Measurements from ENCODE around the gene CLCN1. TPM values are rescaled to one million over a fixed set of nuclear protein-coding genes. Genes with fewer than 3 reads are reported as not detected.
A peak's percentile ranks its signal among the peaks of the same experiment; 100 is the strongest.

The CLCN1 gene
- total RNA-seq, 4 donors from 2014 or later: 0.92 to 2.9 (median 1.7) TPM

- peaks cover 0 to 28% of the 10 kb centered on the region in 2 donors for H3K36me3 ChIP-seq
- no peaks in the 10 kb centered on the region for H3K9me3 ChIP-seq
- no peaks in the 10 kb centered on the region for H3K27me3 ChIP-seq
- H3K4me1 ChIP-seq: peaks cover 42 to 44% of the 10 kb centered on the region in 2 donors
- peak overlapping the region; percentile 92 to 100 (median 98) for H3K27ac ChIP-seq
- no peak for DNase-seq
- no peak for TF ChIP-seq CTCF (IDR thresholded peaks at IDR 0.05 in 4 of 5, conservative IDR thresholded peaks at IDR 0.05 in 1 of 5)
- TF ChIP-seq POLR2A (IDR thresholded peaks at IDR 0.05): no peak
- intact Hi-C loops (cut with DNase I; ENCODE audit: low total_unique reads) (loop anchor here (5.0 to 10.0 kb wide), 2 partner anchors 53 to 520 kb away; partner anchors contain the start of gene TCAF1), in situ Hi-C loops (cut with MboI; ENCODE audit: low sequenced_read_pairs in 4 of 4) (no loop called here)
- ATAC-seq: no peak
- H3K4me3 ChIP-seq: peak overlapping the region; percentile 7 to 78 (median 22)
Measured at GRCh38 chr7:143384661-143385631, 69.0 kb downstream of the CLCN1 start.

- intact Hi-C loops (cut with DNase I; ENCODE audit: low total_unique reads) (loop anchor here (10.0 kb wide), 1 partner anchor 519 kb away; the partner anchor contains the start of gene TCAF1), in situ Hi-C loops (cut with MboI; ENCODE audit: low sequenced_read_pairs in 4 of 4) (no loop called here)
- Histone ChIP-seq H3K4me1 (peaks cover 41 to 49% of the 10 kb centered on the region in 2 donors), H3K27me3 (no peaks in the 10 kb centered on the region), H3K4me3 (no peak overlapping the region), H3K9me3 (no peaks in the 10 kb centered on the region), H3K27ac (peak overlapping the region; percentile 8 to 98 (median 67)), H3K36me3 (peaks cover 0 to 40% of the 10 kb centered on the region in 2 donors)
- DNase-seq (no peak), ATAC-seq (no peak)
- TF ChIP-seq POLR2A (IDR thresholded peaks at IDR 0.05): no peak
- no peak for TF ChIP-seq CTCF (IDR thresholded peaks at IDR 0.05 in 4 of 5, conservative IDR thresholded peaks at IDR 0.05 in 1 of 5)
Measured at GRCh38 chr7:143385891-143386781, 70.2 kb downstream of the CLCN1 start.

- intact Hi-C loops (cut with DNase I; ENCODE audit: low total_unique reads) (loop anchor here (10.0 kb wide), 1 partner anchor 517 kb away; the partner anchor contains the start of gene TCAF1), in situ Hi-C loops (cut with MboI; ENCODE audit: low sequenced_read_pairs in 4 of 4) (no loop called here)
- no peak overlapping the region for H3K4me3 ChIP-seq
Measured at GRCh38 chr7:143387156-143387975, 71.5 kb downstream of the CLCN1 start.

More at GRCh38 chr7:143387156-143387975, 71.5 kb downstream of the CLCN1 start:
- Histone ChIP-seq H3K36me3 (peaks cover 0 to 52% of the 10 kb centered on the region in 2 donors), H3K27ac (peak overlapping the region in 2 of 4 donors; percentile 8 to 46), H3K4me1 (peaks cover 39 to 55% of the 10 kb centered on the region in 2 donors), H3K27me3 (no peaks in the 10 kb centered on the region), H3K9me3 (no peaks in the 10 kb centered on the region)
- TF ChIP-seq POLR2A (IDR thresholded peaks at IDR 0.05) (no peak), CTCF (IDR thresholded peaks at IDR 0.05 in 4 of 5, conservative IDR thresholded peaks at IDR 0.05 in 1 of 5) (no peak)
- DNase-seq: no peak
- no peak for ATAC-seq

Data from gastrocnemius medialis (tissue), 4 donors.